ENCODE results near the gene UBAC2.
"Not testable (repeated sequence)": the region's sequence is repeated elsewhere in the genome, so short reads cannot be mapped to it uniquely, and the experiment has no call there.

DNA sequence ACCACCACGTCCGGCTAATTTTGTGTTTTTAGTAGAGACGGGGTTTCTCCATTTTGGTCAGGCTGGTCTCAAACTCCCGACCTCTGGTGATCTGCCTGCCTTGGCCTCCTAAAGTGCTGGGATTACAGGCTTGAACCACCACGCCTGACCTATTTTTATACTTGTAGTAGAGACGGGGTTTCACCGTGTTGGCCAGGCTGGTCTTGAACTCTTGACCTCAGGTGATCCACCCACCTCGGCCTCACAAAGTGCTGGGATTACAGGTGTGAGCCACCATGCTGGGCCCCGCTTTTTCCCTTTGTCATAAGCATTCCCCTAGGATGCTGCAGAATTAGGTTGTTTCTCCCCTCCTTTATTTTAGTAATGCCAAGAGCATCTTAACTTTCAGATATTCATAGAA lies 10.0 kb downstream of the UBAC2 start:
- TF ChIP-seq, protein P1, sequence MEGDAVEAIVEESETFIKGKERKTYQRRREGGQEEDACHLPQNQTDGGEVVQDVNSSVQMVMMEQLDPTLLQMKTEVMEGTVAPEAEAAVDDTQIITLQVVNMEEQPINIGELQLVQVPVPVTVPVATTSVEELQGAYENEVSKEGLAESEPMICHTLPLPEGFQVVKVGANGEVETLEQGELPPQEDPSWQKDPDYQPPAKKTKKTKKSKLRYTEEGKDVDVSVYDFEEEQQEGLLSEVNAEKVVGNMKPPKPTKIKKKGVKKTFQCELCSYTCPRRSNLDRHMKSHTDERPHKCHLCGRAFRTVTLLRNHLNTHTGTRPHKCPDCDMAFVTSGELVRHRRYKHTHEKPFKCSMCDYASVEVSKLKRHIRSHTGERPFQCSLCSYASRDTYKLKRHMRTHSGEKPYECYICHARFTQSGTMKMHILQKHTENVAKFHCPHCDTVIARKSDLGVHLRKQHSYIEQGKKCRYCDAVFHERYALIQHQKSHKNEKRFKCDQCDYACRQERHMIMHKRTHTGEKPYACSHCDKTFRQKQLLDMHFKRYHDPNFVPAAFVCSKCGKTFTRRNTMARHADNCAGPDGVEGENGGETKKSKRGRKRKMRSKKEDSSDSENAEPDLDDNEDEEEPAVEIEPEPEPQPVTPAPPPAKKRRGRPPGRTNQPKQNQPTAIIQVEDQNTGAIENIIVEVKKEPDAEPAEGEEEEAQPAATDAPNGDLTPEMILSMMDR (conservative IDR thresholded peaks at IDR 0.05 in 1 of 2, IDR thresholded peaks at IDR 0.05 in 1 of 2; ENCODE audit: low read depth in 1 of 2, low read length in 2 of 2) = not testable (repeated sequence)
- not testable (repeated sequence) for TF ChIP-seq EZH2 (IDR thresholded peaks at IDR 0.05; ENCODE audit: low read length, missing control alignments)

Measured in fibroblast of lung (primary cell).